ENCODE measurements around the gene RFNG.

DNA sequence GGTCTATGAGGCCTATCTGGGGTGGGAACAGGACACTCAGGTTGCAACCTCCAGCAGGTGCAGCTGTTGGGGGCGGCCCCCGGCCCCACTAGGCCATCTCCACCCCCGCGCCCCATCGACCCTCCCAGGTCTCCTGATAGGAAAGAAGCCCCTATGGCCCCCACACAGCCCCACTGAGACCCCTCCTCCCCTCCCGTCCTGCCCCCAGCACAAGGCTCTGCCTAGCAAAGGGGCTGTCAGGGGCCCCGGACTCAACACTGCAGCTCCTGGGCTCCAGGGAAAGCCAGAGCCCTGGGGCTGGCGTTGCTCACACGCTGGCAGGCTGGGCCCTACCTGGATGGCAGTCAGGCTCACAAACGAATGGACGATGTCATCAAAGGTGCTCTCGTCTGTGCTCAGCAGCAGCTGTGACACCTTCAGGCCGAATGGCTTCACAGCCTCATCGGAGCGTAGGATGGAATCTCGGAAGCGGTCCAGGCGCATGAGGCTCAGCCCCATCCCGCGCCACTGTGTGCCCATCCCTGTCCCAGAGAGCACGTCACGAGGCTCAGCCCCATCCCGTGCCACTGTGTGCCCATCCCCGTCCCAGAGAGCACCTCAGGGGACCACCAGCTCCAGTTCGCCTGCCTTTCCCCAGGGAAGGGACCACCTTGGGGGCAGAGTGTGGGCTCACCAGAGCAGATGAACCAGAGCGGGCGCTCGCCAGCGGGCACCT, 39.1 kb upstream of the RFNG start:
- no peak for TF ChIP-seq CTCF (IDR thresholded peaks at IDR 0.05)
- TF ChIP-seq, protein P1, sequence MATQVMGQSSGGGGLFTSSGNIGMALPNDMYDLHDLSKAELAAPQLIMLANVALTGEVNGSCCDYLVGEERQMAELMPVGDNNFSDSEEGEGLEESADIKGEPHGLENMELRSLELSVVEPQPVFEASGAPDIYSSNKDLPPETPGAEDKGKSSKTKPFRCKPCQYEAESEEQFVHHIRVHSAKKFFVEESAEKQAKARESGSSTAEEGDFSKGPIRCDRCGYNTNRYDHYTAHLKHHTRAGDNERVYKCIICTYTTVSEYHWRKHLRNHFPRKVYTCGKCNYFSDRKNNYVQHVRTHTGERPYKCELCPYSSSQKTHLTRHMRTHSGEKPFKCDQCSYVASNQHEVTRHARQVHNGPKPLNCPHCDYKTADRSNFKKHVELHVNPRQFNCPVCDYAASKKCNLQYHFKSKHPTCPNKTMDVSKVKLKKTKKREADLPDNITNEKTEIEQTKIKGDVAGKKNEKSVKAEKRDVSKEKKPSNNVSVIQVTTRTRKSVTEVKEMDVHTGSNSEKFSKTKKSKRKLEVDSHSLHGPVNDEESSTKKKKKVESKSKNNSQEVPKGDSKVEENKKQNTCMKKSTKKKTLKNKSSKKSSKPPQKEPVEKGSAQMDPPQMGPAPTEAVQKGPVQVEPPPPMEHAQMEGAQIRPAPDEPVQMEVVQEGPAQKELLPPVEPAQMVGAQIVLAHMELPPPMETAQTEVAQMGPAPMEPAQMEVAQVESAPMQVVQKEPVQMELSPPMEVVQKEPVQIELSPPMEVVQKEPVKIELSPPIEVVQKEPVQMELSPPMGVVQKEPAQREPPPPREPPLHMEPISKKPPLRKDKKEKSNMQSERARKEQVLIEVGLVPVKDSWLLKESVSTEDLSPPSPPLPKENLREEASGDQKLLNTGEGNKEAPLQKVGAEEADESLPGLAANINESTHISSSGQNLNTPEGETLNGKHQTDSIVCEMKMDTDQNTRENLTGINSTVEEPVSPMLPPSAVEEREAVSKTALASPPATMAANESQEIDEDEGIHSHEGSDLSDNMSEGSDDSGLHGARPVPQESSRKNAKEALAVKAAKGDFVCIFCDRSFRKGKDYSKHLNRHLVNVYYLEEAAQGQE (IDR thresholded peaks at IDR 0.05; ENCODE audit: insufficient read depth in 1 of 2, low read depth in 2 of 2, low read length in 1 of 2), result no peak
- TF ChIP-seq TCF7L2 (IDR thresholded peaks at IDR 0.05; ENCODE audit: low read depth, low read length), result no peak
- TF ChIP-seq SIN3A (IDR thresholded peaks at IDR 0.05; ENCODE audit: borderline replicate concordance, insufficient read depth, low read depth, low read length), result no peak

Measured in Panc1 (cell line).